GM18508 (cell line): Measurements from ENCODE around the gene OR10V1.
"Not testable (repeated sequence)": the region's sequence is repeated elsewhere in the genome, so short reads cannot be mapped to it uniquely, and the experiment has no call there.

ENCODE experiments used
- ATAC-seq: cut with Tn5 transposase; IDR thresholded peaks from one replicate; pipeline ENCODE4 v1.9.1; 2021; ENCODE audit warnings: moderate number of reproducible peaks; ENCODE audit not compliant: insufficient read depth, unreplicated experiment

Gene OR10V1

DNA sequence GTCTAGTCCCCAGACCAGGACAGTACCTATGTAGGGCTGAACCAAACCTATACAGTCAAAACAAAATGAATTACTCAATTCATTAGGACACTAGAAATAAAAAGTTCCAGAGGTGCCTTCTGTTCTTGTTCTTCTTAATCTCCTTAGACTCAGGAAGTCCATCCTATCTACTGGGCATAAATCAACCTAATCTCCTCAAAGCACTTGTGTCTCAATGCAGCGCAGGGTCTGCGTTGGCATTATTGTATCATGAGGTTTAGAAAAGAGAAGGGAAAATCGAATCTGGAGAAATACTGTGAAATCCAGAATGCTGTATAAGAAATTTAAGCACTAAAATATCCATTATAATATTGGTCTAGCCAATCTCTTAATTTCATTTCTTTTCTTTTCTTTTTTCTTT lies 2.4 kb upstream of the OR10V1 start:
- no peak for ATAC-seq

DNA sequence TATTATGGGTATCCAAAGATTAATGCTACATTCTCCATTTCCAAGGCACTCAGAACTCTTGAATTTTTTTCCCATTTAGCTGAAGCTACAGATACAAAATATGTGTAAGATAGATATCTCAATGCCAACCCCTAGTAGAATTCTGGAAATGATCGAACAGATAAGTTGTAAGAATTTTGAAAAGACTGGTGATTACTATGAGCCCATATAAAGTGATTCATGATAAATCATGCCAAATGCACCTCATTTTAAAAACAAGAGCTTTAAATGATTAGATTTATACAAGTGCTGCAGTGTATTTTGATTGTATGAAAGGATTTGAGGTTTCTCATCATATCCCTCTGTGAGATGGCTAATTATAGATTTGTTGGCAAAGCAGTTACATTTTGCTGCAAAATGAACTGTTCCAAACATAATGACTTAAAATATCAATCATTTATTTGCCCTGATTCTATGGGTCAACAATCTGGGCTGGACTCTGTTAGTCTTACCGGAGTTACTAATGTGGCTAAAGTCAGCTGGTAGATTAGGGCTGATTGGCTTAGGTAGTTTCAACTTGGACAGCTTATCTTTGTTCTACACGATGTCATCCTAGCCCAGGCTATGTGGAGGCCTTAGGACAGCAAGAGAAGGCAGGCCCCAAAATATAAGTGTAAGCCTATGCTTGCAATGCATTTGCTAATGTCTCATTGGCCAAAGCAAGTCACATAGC lies 3.4 kb downstream of the OR10V1 start:
- no peak for ATAC-seq

DNA sequence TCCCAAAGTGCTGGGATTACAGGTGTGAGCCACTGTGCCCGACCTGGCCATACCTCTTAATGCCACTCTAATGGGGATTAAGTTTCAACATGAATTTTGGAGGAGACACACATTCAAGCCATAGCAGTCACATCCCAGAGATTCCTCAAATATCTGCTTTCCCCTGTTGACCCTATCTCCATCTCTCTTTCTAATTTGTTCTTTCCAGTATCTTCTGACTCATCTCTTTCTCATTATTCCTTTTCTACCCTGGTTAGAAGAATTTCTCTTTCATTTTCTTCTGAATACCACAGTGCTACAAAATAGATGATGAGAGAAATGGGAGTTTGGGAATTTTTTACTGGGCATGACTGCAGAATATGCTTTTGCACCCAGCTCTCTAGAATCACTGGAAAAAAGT lies 5.1 kb downstream of the OR10V1 start:
- ATAC-seq = no peak

DNA sequence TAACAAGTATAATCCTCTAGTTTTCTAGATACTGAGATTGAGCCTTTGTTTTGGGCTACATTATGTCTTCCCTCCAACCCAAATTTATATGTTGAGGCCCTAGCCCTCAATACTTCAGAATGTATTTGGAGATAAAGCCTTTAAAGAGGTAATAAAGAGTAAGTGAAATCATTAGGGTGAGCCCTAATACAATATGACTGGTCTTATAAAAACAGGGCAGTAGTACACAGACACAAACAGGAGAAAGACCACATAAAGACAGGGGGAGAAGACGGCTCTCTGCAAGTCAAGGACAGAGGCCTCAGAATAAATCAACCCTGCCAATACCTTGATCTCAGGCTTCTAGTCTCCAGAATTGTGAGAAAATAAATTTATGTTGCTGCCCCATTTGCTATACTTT lies 6.3 kb downstream of the OR10V1 start:
- ATAC-seq = no peak

- no peak for ATAC-seq
These were observed 6.9 kb downstream of the OR10V1 start for GRCh38 chr11:59706518-59707285.

DNA sequence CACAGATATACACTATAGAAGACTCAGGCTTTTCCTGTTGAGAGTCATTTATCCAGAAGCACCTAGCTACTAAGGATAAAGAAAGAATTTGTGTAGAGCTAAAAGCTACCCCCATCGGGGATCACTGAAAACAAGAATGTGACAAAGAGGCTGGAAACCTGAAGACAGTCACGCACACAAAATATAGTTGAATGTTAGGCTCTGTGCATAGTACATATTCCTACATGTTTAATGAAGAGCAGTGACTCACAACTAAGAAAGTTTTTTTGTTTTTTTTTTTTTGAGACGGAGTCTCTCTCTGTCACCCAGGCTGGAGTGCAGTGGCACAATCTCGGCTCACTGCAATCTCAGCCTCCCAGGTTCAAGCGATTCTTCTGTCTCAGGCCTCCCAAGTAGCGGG lies 8.4 kb downstream of the OR10V1 start:
- ATAC-seq = no peak

GRCh38 chr11:59703515-59703914 lies 10.1 kb downstream of the OR10V1 start:
- ATAC-seq = not testable (repeated sequence)

- ATAC-seq = not testable (repeated sequence)
These were observed 13.5 kb downstream of the OR10V1 start for GRCh38 chr11:59700157-59700556.

GRCh38 chr11:59698506-59698905 lies 15.1 kb downstream of the OR10V1 start:
- ATAC-seq = no peak

GRCh38 chr11:59692915-59693314 lies 20.7 kb downstream of the OR10V1 start:
- ATAC-seq = no peak

DNA sequence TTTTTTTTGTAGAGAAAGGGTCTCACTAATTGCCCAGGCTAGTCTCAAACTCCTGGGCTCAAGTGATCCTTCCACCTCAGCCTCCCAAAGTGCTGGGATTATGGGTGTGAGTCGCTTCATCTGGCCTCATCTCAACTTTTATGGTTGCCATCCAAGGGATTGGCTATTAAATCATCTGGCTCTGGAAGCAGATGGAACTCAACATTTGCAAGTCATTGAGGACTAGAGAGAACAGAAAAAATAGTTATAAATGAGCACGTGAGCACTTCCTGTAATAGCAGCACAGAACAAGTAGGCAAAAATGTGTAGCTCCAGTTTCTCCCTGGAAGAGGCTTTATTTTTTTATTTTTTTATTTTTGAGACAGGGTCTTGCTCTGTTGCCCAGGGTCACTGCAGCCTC lies 22.5 kb downstream of the OR10V1 start:
- ATAC-seq = no peak

GRCh38 chr11:59689015-59689414 lies 24.6 kb downstream of the OR10V1 start:
- ATAC-seq = no peak

GRCh38 chr11:59681260-59681725 lies 32.4 kb downstream of the OR10V1 start:
- ATAC-seq = not testable (repeated sequence)

DNA sequence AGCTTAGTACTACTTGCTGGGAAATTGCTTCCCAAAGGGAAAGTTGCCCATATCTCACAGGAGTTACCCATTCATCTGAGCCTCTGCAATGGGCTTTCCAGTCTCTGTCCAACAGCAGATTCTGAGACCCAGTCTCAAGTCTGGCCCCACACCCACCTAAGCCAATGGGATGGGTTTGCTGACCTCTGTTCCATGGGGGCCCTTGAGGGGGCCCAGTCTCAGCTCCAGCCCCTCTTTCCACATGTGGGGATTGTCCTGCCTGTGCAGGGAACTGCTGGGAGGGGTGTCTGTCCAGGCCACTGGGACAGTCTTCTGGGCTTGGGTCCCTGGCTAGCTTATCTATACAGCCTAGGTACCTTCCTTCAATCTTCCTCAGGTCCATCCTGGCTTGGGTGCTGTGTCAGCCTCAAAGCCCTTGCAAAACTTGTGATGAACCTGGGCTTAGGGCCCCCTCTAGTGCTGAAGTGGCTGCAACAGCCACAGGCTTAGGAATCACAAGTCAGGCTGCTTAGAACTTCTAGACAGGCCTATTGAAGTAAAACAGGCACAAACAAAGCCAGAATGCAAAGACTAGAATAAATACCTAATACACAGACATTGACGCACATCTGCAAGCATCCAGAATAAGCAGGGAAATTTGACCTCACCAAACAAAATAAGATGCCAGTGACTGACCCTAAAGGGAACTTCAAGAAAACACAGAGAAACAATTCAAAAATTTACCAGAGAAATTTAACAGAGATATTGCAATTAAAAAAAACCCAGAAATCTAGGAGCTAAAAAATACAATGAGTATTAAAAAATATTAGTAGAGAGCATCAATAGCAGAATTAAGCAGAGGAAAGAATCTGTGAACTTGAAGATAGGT lies 33.1 kb downstream of the OR10V1 start:
- peak; percentile 70 for ATAC-seq

DNA sequence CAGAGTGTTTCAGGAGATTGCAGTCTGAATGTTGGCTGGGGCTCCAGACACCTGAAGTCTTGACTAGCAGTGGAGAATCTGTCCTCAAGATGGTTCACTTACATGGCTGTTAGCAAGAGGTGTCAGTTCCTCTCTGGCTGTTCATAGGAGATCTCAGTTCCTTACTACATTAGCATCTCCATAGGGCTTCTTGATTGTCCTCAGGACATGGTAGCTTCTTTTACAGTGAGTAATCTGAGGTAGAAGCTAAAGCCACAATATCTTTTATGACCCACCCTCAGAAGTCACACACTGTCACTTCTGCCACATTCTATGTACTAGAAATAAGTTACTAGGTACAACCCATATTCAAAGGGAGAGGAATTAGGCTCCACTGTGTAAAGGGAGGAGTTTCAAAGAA lies 34.3 kb downstream of the OR10V1 start:
- no peak for ATAC-seq

DNA sequence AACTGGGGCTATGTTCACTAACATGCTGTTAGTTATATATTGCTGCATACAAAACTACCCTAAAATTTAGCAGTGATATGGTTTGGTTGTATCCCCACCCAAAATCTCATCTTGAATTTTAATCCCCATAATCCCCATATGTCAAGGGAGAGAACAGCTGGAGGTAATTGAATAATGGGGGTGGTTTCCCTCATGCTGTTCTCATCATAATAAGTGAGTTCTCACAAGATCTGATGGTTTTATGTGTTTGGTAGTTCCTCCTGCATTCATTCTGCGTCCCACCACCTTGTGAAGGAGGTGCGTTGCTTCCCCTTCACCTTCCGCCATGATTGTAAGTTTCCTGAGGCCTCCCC lies 34.9 kb downstream of the OR10V1 start:
- ATAC-seq = no peak

DNA sequence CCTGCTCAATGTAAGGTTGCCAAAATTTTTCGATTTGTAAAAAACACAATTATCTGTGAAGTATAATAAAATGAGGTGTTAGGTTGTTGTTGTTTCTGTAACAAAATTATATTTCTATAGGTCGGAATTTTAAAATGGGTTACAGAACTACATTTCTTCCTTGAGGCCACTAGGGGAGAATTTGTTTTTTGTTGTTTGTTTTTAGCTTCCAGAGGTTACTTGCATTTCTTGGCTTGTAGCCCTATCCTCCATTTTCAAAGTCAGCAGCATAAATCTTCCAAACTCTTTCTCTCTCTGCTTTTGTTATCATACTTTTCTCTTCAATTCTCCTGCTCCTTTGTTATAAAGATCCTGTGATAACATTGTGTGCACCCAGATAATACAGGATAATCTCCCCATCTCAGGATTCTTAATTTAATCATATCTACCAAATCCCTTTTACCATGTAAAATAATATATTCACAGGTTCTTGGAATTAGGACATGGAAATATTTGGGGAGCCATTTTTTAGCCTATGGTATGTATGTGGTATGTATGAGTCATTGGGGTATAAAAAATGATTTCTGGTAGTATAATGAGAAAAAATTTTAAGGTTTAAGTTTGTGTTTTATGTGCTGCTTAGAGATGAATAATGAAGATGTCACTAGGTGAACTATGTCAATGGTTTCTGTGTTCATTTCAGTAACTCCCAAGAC lies 35.4 kb downstream of the OR10V1 start:
- ATAC-seq = no peak

DNA sequence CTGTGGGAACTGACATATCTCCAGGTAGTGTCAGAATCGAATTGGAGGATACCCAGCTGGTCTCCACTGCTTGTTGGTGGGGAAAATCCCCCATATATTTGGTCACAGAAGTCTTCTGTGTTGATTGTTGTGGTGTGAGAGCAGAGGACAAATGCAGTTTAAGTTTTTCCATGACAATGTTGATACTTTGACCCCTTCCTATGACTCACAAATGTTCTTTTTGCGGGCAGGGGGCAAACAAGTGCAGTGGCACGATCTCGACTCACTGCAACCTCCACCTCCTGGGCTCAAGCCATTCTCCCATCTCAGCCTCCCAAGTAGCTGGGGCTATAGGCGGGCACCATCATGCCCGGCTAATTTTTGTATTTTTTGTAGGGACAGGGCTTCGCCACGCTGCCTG lies 37.4 kb downstream of the OR10V1 start:
- no peak for ATAC-seq

DNA sequence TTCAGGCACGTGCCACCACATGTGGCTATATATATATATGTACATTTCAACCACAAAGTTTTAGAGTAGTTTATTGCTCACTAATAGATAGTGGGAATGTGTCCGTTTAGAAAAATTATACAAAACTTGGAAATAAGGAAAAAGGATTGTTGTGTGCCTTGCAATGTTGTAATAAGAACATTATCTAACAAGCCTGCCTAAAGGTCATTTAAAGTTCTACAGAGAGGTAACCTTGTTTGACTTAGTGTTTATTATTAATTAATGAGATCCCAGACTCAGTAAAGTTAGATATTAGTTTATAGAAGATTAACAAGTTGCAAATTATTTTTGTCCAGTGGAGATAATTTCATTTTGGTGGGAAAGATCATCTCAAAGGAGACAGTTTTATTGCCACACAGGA lies 39.4 kb downstream of the OR10V1 start:
- no peak for ATAC-seq

DNA sequence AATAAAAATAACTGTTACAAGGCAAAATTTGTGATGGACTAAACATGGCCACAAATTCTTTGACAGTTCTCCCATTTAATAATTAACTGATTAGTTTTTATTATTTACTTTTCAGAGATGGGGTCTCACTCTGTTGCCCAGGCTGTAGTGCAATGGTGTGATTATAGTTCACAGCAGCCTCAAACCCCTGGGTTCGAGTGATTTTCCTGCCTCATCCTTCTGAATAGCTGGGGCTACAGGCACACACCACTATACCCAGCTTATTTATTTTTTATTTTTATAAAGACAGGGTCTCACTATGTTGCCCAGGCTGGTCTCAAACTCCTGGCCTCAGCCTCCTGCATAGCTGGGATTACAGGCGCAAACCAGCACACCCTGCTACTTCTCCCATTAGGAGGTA lies 40.4 kb downstream of the OR10V1 start:
- ATAC-seq = no peak
